NCI-H2227 (cell line): ENCODE results near the gene PLIN3.
A peak's percentile ranks its signal among the peaks of the same experiment; 100 is the strongest.
"Not testable (repeated sequence)": the region's sequence is repeated elsewhere in the genome, so short reads cannot be mapped to it uniquely, and the experiment has no call there.

Experiments
- DNase-seq: peaks from one replicate; lab custom pipeline; 2025; ENCODE audit not compliant: unreplicated experiment; lab: John Stamatoyannopoulos, UW

Gene PLIN3

DNA sequence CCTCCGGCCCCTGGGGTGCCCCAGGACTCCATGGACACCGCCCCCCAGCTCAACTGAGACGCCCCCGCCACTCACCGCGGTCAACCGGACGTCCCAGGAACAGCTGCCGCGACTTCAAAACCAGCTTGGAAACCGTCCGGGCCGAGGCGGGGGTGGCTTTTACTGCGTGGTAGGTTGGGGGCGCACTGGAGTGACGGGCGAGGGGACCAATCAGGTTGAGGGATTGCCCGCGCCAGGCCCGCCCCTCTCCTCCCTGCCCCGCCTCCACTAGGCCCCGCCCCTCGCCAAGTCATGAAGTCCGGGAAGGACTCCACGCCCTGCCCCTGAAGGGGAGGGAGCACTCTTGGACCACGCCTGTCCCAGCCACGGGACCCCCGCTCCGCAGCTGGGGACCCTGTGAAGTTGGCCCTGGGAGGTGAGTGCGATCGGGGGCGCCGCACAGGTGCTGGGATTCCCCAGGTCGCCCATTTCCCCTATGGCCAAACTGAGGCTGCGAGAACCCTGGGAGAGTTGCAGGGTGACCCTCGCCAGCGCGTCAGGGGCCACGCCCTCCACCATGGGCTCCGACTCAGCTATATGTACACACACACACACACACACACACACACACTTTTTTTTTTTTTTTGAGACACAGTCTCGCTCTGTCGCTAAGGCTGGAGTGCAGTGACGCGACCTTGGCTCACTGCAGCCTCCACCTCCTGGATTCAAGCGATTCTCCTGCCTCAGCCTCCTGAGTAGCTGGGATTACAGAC is at the start of gene PLIN3:
Gene PLIN3, minus strand, starts transcription at position 134 of the 752 bp plus-strand sequence. CDS start 6,273 bp downstream, outside the sequence.
- DNase-seq: peak; percentile 82

GRCh38 chr19:4916292-4917082 is 49.0 kb upstream of the PLIN3 start:
- DNase-seq: no peak

- DNase-seq: no peak
Observed at GRCh38 chr19:4914736-4915501, 47.5 kb upstream of the PLIN3 start.

- no peak for DNase-seq
Observed at GRCh38 chr19:4913996-4914735, 46.7 kb upstream of the PLIN3 start.

DNA sequence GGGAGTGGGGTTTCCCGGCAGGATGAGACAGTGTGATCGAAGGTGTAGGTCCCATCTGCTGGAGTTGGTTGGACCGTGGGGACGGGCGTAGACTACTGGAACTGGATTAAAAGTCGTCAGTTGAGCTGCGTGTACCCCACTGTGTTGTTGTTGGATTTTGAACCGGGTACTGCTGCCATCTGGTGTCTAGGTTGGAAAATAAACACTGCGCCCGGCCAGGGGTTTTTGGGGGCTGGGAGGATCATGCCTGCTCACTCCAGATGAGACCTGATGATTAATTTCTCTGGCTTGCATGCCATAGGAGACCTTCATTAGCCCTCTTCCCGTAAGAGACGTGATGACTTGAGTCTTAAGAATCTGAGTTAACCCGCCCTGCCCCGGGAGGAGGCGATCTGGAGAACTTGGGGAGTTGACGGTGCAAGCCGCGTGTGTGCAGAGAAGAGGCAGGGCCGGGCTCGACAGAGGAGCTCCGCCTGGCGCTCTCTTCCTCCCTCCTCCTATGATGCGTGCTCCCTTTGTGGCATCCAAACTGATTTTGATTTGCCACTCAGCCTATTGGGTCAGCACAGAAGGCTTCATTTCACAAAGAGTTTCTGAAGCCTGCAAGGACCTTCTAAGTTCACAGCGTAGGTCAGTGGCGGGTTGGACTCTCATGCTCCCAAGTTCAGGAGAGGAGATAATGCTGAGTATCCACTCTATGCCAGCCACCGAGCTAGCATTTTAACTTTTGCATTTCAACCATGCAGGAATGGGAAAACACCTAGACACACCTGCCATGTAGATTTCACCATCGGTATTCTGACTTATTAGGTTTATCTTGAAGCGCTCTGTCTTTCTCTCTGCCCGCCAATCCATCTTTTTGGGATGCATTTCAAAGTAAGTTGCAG is 44.6 kb upstream of the PLIN3 start:
- peak; percentile 70 for DNase-seq

- no peak for DNase-seq
Observed at GRCh38 chr19:4911314-4911713, 43.8 kb upstream of the PLIN3 start.

- DNase-seq: no peak
Observed at GRCh38 chr19:4910594-4911281, 43.3 kb upstream of the PLIN3 start.

GRCh38 chr19:4909897-4910593 is 42.6 kb upstream of the PLIN3 start:
- peak; percentile 94 for DNase-seq

DNA sequence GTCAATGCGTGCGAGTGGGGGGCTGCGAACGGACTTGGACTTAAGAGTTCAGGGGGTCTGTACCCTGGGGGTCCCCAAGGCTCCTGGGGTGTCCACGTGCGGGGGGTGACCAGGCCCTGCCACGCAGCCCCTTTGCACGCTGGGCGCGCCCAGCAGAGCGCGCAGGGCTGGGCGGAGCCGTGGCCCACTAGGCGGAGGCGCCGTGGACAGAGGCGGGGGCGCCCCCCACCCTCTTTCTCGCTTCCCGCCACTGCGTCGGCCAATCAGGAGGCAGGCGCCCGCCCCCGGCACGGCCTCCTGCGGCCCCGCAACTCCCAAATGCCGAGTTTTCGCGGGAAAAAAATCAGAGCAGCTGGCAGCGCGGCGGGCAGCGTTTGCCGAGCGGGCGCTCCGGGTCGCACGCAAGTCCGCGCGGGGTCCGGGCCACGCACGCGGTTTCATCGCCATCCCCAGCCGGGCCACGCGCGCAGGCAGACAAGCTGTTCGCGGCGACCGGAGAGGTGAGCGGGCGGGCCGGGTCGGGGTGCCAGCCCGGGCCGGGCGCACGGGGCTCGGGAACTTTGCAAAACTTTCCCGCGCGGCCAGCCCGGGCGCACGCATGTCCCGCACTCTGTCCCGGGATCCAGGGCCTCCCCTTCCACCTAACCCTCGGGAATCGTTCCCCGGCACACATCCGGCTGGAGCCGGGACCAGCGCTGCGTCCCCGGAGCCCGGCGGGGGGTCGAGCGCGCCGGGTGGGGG is 41.9 kb upstream of the PLIN3 start, which contains the start of gene UHRF1:
Gene UHRF1, plus strand, starts transcription at position 346 of the 741 bp plus-strand sequence. CDS start 1,385 bp downstream, outside the sequence.
- peak; percentile 87 for DNase-seq

DNA sequence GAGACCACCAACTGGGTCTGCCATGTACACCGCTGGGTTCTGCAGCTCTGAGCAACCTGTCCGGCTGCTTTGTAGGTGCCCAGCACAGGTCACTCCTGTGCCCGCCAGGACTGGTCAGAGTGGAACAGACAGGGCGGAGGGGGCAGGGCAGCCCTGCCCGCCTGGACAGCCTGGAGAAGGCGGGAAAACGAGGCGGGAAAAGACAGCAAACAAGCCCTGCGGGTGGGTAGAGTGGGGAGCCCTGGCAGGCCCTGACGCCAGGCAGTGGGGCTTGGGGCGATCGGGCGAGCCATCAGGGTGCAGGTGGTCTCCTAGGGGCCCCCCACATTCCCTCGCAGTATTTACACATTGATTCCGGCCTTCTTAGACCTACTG is 41.3 kb upstream of the PLIN3 start:
- no peak for DNase-seq

- no peak for DNase-seq
Observed at GRCh38 chr19:4908360-4908759, 40.9 kb upstream of the PLIN3 start.

DNA sequence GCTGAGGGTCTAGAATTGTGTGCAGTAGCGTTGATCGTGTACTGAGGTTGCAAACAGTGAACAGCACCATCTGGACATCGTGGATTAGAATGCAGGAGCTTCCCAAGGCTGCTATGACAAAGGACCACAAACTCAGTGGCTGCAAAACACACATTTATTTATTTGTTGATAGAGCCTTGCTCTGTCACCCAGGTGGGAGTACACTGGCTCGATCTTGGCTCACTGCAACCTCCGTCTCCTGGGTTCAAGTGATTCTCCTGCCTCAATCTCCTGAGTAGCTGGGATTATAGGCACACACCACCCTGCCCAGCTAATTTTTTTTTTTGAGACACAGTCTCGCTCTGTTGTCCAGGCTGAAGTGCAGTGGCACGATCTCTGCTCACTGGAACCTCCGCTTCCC is 39.5 kb upstream of the PLIN3 start:
- DNase-seq: no peak

DNA sequence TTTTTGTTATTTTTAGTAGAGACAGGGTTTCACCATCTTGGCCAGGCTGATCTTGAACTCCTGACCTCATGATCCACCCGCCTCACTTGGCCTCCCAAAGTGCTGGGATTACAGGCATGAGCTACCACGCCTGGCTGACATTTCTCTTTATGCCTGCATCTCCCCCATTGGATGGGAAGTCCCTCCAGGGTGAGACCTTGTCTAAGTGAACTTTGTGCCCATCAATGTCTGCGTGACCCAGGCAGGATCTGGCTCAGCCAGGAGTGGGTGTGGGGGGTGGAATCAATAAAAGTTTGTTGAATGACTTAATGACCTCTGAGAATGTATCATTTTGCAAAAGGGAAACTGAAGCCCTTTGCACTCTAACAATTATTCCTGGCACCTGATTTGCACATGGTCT is 37.0 kb upstream of the PLIN3 start:
- no peak for DNase-seq

- no peak for DNase-seq
Observed at GRCh38 chr19:4902796-4903195, 35.3 kb upstream of the PLIN3 start, which contains the start of gene ARRDC5. ARRDC5 (minus strand) TSS chr19:4902896; CDS start chr19:4902825, 71 bp downstream.

- DNase-seq: not testable (repeated sequence)
Observed at GRCh38 chr19:4900879-4901278, 33.4 kb upstream of the PLIN3 start.

DNA sequence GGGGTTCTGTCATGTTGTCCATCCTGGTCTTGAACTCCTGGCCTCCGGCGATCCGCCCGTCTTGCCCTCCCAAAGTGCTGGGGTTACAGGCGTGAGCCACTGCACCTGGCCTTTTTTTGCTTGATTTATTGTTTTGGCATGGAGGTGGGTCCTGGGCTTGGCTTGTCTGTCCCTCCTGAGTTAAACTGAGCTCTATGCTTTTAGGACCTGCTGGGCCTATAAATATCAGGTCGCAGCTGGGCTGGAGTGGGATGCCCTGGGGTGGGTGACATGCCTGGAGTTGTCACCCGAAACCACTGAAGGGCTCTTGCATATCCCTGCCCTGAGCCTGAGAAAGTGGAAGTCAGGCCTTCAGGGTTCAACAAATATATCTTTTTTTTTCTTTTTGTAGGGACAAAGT is 29.7 kb upstream of the PLIN3 start:
- no peak for DNase-seq

DNA sequence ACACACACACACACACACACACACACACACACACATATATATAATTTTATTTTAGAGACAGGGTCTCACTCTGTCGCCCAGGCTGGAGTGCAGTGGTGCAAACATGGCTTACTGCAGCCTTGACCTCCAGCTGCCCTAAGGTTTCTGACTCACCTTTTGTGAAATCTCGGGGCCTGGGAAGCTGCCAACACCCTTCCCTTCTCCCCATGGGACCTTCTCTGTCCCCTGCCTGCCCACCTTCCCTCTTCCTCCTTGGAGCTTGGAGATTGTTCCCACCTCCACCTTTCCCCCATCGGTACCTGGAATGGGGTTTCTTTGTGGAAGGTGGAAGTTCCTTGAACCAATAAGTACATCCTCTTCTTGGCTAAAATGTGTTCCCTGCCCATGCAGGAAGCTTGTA is 28.9 kb upstream of the PLIN3 start:
- no peak for DNase-seq

DNA sequence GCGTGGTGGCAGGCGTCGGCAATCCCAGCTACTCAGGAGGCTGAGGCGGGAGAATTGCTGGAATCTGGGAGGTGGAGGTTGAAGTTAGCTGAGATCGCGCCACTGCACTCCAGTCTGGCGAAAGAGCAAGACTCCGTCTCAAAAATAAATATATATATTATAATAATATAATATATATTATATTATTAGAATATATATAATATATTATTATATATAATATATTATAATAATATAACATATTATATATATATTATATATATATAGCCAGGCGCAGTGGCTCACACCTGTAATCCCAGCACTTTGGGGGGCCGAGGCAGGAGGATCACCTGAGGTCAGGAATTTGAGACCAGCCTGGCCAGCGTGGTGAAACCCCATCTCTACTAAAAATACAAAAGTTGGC is 25.5 kb upstream of the PLIN3 start:
- DNase-seq: not testable (repeated sequence)
